GM18861 (cell line): ENCODE measurements around the gene C1orf174.

Experiments used
- ATAC-seq: cut with Tn5 transposase; IDR thresholded peaks from one replicate; pipeline ENCODE4 v1.9.1; 2021; ENCODE audit not compliant: unreplicated experiment

C1orf174 gene

GRCh38 chr1:3876716-3877115, 23.4 kb downstream of the C1orf174 start:
- ATAC-seq, result no peak

- ATAC-seq, result no peak
These were observed 25.3 kb downstream of the C1orf174 start for GRCh38 chr1:3874736-3875135.

GRCh38 chr1:3872546-3872945, 27.5 kb downstream of the C1orf174 start:
- no peak for ATAC-seq

GRCh38 chr1:3871451-3871805, 28.6 kb downstream of the C1orf174 start:
- ATAC-seq, result no peak

- ATAC-seq, result no peak
These were observed 30.2 kb downstream of the C1orf174 start for GRCh38 chr1:3869751-3870301.

GRCh38 chr1:3868464-3869006, 31.5 kb downstream of the C1orf174 start:
- ATAC-seq, result no peak

GRCh38 chr1:3865606-3866160, 34.4 kb downstream of the C1orf174 start:
- no peak for ATAC-seq

GRCh38 chr1:3864884-3865283, 35.2 kb downstream of the C1orf174 start:
- ATAC-seq, result no peak

GRCh38 chr1:3863231-3863935, 36.7 kb downstream of the C1orf174 start:
- ATAC-seq, result no peak

GRCh38 chr1:3858231-3858981, 41.7 kb downstream of the C1orf174 start:
- ATAC-seq, result no peak

- no peak for ATAC-seq
These were observed 42.3 kb downstream of the C1orf174 start for GRCh38 chr1:3857791-3858129.

- ATAC-seq, result peak; percentile 93
These were observed 42.9 kb downstream of the C1orf174 start, which contains the start of the genes CEP104 and DFFB for GRCh38 chr1:3856923-3857790. Gene CEP104, minus strand, starts transcription at chr1:3857211. Its CDS starts 4,804 bp downstream, at chr1:3852407. Gene DFFB, plus strand, starts transcription at chr1:3857476. Its CDS starts 128 bp downstream, at chr1:3857604.

- no peak for ATAC-seq
These were observed 47.2 kb downstream of the C1orf174 start for GRCh38 chr1:3852711-3853485.

GRCh38 chr1:3852091-3852490, 48.0 kb downstream of the C1orf174 start:
- ATAC-seq, result no peak

- no peak for ATAC-seq
These were observed 48.8 kb downstream of the C1orf174 start for GRCh38 chr1:3851292-3851691.

GRCh38 chr1:3850857-3851256, 49.2 kb downstream of the C1orf174 start:
- ATAC-seq, result no peak

GRCh38 chr1:3847081-3847480, 53.0 kb downstream of the C1orf174 start:
- ATAC-seq, result no peak

- no peak for ATAC-seq
These were observed 53.5 kb downstream of the C1orf174 start for GRCh38 chr1:3846541-3846940.

GRCh38 chr1:3842912-3843311, 57.2 kb downstream of the C1orf174 start:
- no peak for ATAC-seq

- no peak for ATAC-seq
These were observed 58.6 kb downstream of the C1orf174 start for GRCh38 chr1:3841491-3841890.
